ENCODE measurements around the gene RAB36.

The RAB36 gene

GRCh38 chr22:23212061-23213021, 67.1 kb downstream of the RAB36 start:
- no peak for DNase-seq

- DNase-seq = no peak
Measured at GRCh38 chr22:23213022-23213555, 67.8 kb downstream of the RAB36 start.

- DNase-seq = no peak
Measured at GRCh38 chr22:23213581-23214334, 68.5 kb downstream of the RAB36 start.
